ENCODE results near the gene INTS7. TPM values are rescaled to one million over a fixed set of nuclear protein-coding genes. Genes with fewer than 3 reads are reported as not detected.

The INTS7 gene
- total and polyA plus RNA-seq, 9 of the 15 experiments (the other 6 are each of a cell fraction or from before 2014, with no cell fraction given): 27.3 to 68.4 (median 40.4) TPM

DNA sequence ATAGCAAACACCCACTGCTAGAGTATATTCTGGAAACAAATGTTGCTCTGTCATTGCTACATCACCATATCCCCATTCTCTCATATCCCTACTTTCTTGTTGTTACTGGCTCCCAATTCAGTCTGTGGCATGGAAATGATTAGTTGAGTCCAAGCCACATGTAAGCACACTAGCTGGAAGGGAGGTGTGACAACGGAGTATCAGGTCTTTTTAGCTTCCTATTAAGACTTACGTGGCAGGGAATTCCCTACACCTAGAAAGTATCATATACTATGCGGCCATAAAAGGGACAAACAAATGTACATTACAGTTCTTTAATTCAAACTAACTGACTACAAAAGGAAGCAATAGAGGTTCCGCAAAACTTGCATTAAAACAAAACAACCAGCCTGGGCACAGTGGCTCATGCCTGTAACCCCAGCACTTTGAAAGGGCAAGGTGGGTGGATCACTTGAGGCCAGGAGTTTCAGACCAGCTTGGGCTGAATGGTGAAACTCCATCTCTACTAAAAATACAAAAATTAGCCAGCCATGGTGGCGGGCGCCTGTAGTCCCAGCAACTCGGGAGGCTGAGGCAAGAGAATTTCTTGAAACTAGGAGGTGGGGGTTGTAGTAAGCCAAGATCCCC, 48.6 kb downstream of the INTS7 start (continued):
- TF ChIP-seq, protein P1, sequence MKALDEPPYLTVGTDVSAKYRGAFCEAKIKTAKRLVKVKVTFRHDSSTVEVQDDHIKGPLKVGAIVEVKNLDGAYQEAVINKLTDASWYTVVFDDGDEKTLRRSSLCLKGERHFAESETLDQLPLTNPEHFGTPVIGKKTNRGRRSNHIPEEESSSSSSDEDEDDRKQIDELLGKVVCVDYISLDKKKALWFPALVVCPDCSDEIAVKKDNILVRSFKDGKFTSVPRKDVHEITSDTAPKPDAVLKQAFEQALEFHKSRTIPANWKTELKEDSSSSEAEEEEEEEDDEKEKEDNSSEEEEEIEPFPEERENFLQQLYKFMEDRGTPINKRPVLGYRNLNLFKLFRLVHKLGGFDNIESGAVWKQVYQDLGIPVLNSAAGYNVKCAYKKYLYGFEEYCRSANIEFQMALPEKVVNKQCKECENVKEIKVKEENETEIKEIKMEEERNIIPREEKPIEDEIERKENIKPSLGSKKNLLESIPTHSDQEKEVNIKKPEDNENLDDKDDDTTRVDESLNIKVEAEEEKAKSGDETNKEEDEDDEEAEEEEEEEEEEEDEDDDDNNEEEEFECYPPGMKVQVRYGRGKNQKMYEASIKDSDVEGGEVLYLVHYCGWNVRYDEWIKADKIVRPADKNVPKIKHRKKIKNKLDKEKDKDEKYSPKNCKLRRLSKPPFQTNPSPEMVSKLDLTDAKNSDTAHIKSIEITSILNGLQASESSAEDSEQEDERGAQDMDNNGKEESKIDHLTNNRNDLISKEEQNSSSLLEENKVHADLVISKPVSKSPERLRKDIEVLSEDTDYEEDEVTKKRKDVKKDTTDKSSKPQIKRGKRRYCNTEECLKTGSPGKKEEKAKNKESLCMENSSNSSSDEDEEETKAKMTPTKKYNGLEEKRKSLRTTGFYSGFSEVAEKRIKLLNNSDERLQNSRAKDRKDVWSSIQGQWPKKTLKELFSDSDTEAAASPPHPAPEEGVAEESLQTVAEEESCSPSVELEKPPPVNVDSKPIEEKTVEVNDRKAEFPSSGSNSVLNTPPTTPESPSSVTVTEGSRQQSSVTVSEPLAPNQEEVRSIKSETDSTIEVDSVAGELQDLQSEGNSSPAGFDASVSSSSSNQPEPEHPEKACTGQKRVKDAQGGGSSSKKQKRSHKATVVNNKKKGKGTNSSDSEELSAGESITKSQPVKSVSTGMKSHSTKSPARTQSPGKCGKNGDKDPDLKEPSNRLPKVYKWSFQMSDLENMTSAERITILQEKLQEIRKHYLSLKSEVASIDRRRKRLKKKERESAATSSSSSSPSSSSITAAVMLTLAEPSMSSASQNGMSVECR (CRISPR knock-in tag; IDR thresholded peaks at IDR 0.05): no peak
- no peak for TF ChIP-seq NCOA1 (IDR thresholded peaks at IDR 0.05; ENCODE audit: low read depth)
- no peak for TF ChIP-seq NBN (IDR thresholded peaks at IDR 0.05; ENCODE audit: low read depth)
- no peak for TF ChIP-seq CBX8 (IDR thresholded peaks at IDR 0.05; ENCODE audit: borderline replicate concordance, extremely low read depth, low read depth, low read length, poor library complexity, severe bottlenecking)
- TF ChIP-seq LEF1 (IDR thresholded peaks at IDR 0.05): no peak
- TF ChIP-seq TCF3 (CRISPR knock-in tag; IDR thresholded peaks at IDR 0.05): no peak
- TF ChIP-seq SIN3A (IDR thresholded peaks at IDR 0.05; ENCODE audit: borderline replicate concordance in 2 of 2, control insufficient read depth in 1 of 2, low read depth in 2 of 2, low read length in 2 of 2): no peak
- no peak for TF ChIP-seq ZBTB7A (IDR thresholded peaks at IDR 0.05; ENCODE audit: borderline replicate concordance, control insufficient read depth, low read depth, low read length)
- TF ChIP-seq, protein P2, sequence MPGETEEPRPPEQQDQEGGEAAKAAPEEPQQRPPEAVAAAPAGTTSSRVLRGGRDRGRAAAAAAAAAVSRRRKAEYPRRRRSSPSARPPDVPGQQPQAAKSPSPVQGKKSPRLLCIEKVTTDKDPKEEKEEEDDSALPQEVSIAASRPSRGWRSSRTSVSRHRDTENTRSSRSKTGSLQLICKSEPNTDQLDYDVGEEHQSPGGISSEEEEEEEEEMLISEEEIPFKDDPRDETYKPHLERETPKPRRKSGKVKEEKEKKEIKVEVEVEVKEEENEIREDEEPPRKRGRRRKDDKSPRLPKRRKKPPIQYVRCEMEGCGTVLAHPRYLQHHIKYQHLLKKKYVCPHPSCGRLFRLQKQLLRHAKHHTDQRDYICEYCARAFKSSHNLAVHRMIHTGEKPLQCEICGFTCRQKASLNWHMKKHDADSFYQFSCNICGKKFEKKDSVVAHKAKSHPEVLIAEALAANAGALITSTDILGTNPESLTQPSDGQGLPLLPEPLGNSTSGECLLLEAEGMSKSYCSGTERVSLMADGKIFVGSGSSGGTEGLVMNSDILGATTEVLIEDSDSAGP (CRISPR knock-in tag; IDR thresholded peaks at IDR 0.05): no peak
- TF ChIP-seq GTF2E2 (tag; IDR thresholded peaks at IDR 0.05): no peak
- no peak for TF ChIP-seq CC2D1A (IDR thresholded peaks at IDR 0.05)

Measured in K562 (cell line).